HG03342 (cell line): ENCODE results near the gene FSD1.
"Not testable (repeated sequence)": the region's sequence is repeated elsewhere in the genome, so short reads cannot be mapped to it uniquely, and the experiment has no call there.

ENCODE experiments used
- ATAC-seq: cut with Tn5 transposase; IDR thresholded peaks from one replicate; pipeline ENCODE4 v1.9.1; 2021; ENCODE audit warnings: mild to moderate bottlenecking, moderate library complexity; ENCODE audit not compliant: unreplicated experiment

Gene FSD1

DNA sequence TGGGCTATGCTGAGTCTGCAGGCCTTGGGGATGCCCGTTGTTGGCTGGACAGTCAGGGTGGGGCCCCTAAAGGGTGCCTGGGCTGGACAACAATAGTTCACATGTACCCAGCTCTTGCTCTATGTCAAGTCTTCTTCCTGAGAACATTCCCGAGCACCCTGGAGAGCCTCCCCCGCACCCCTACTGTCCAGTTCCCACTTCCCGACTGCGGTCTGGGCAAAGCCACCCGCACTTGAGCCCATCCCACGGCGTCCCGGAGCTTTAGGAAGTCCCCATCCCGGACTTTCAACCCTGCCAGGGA lies 37.9 kb downstream of the FSD1 start:
- no peak for ATAC-seq

DNA sequence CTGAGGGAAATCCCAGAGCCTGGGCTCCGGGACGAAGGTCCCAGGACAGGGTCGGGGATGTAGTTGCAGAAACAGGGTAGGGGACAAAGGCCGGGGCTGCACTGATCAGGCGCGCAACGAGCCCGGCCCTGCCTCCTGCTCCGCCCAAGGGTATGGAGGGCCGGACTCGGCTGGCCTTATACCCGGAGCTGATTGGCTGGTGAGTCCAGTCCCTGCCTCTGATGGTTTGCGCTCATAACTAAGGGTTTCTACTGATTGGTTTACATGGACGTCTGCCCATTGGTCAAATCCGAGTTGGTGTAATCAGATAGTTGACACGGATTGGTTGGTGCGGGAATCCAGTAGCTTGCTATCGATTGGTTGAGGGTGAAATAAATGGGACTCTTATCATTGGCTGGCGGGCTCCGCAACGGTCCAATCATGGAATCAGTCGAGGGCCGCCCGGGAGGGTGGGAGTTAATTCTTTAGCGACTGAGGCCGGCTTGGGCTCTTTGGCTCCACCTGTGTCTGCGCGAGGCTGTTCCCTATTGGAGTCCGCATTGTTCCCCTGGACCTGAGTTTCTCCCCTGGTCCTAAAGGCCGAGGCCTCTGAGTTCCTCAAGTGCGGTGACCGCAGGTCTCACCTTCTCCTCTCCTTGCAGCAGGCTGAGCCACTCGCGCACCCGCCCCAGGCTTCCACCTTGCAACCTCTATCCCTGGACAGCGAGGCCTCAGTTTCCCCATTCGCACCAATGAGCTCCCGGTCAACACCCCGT lies 38.4 kb downstream of the FSD1 start:
- peak; percentile 88 for ATAC-seq

GRCh38 chr19:4343370-4344307 lies 39.2 kb downstream of the FSD1 start, which contains the start of gene MPND:
Gene MPND (plus strand): TSS chr19:4343562. CDS start chr19:4343594, 32 bp downstream.
- peak; percentile 48 for ATAC-seq

DNA sequence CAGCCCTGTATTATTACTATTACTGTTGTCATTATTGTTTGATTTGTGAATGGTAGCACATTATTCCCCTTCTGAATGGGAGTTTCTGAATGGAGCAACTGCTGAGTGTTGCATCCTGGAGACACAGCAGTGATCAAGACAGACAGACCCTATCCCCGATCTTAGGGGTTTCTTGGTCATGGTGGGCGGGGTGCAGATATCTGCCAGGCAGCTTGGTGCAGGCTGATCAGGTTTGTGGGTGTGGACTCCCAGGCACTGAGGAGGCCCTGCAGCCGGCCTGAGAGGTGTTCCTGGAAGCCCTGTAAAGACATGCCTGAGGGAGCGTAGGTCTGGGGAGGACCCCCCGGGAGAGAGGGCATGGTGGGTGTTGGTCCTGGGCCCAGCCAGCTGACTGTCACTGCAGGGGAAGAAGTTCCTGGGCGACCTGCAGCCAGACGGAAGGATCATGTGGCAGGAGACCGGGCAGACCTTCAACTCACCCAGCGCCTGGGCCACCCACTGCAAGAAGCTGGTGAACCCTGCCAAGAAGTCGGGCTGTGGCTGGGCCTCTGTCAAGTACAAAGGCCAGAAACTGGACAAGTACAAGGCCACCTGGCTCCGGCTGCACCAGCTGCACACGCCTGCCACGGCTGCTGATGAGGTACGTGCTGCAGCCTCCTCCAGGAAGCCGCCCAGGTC lies 41.1 kb downstream of the FSD1 start:
- ATAC-seq = no peak

GRCh38 chr19:4346020-4346383 lies 41.6 kb downstream of the FSD1 start:
- no peak for ATAC-seq

- ATAC-seq = no peak
These were observed 43.1 kb downstream of the FSD1 start for GRCh38 chr19:4347521-4347920.

- not testable (repeated sequence) for ATAC-seq
These were observed 44.8 kb downstream of the FSD1 start for GRCh38 chr19:4349225-4349624.

- no peak for ATAC-seq
These were observed 45.7 kb downstream of the FSD1 start for GRCh38 chr19:4350111-4350510.

- ATAC-seq = no peak
These were observed 46.3 kb downstream of the FSD1 start for GRCh38 chr19:4350726-4351125.

DNA sequence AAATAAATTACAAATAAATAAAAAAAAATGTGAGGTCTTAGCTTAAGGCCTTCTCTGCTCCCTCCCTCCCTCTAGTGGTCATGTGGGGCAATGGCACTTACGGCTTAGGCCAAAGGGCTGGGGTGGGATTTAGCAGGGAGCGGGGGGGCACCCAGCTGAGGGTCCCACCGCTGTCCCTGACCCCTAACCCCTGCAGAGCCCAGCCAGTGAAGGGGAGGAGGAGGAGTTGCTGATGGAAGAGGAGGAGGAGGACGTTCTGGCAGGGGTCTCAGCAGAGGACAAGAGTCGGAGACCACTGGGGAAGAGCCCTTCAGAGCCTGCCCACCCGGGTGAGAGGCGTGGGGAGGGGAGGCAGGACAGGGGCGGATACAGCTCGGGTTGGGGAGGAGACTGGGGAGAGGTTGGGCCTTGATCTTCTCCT lies 48.3 kb downstream of the FSD1 start:
- no peak for ATAC-seq

GRCh38 chr19:4354282-4354681 lies 49.9 kb downstream of the FSD1 start:
- ATAC-seq = no peak

DNA sequence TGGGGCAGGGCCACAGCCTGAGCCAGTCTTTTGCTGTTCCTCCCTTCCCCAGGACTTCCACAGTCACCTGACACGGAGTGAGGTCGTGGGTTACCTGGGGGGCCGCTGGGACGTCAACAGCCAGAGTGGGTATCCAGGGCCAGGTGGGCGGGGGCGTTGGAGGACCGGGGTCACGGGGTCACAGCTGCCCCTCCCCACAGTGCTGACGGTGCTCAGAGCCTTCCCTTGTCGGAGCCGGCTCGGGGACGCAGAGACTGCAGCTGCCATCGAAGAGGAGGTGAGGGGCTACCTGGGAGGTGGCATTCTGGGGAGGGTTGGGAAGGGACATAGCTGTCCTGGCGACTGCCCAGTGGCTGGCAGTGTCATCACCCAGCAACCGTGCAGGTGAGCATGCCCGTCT lies 50.5 kb downstream of the FSD1 start:
- ATAC-seq = no peak

- no peak for ATAC-seq
These were observed 52.8 kb downstream of the FSD1 start for GRCh38 chr19:4357095-4357797.

DNA sequence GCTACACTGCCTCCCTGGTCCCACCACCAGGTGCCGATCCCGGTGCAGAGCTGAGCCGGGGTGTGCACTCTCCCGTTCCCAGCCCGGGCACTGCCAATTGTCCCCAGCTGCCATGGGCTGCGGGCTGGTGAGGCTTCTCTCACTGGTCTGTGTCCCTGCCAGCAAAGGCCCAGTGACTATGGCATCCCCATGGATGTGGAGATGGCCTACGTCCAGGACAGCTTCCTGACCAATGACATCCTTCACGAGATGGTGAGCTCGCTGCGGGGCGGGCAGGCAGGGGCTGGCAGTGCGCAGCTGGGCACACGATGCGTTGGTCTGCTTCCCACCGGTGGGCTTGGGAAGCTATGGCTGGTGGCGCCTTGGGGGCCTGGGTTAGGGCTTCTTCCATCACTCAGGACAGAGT lies 53.5 kb downstream of the FSD1 start:
- ATAC-seq = no peak

DNA sequence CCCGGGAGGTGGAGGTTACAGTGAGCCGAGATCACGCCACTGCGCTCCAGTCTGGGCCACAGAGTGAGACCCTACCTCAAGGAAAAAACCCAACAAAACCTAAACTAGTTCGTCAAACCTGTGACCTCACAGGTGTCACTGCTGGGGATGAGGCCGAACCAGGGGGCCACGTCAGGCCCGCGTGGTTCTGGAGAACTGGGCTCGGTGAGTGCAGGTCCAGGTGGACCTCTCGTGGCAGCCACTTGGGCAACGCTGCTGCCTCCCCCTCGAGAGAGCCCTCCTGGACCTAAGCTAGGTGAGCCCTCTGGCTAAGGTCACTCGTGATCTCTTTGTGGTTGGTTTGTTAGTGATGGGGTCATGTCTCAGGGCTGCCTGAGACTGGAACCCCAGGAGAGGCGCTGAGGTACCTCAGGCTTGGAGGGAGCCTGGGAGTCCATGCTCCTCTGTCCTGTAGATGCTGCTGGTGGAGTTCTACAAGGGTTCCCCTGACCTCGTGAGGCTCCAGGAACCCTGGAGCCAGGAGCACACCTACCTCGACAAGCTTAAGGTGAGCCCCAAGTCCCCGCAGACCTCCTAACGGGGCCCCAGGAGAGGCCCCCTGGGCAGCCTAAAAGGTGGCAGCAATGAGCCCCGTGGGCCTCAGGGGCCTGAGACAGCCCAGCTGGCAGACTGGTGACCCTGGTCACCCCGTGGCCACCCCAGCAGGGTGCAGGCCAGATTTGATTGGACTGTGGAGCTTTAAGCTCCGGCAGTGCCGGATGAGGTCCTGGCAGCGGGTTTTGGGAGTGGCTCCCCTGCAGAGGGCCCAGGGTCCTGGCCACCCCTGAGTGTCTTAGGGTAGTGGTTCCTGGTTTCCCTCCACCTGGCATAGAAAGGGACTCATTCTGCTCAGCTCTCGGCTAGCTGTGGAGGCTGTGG lies 54.6 kb downstream of the FSD1 start:
- no peak for ATAC-seq

DNA sequence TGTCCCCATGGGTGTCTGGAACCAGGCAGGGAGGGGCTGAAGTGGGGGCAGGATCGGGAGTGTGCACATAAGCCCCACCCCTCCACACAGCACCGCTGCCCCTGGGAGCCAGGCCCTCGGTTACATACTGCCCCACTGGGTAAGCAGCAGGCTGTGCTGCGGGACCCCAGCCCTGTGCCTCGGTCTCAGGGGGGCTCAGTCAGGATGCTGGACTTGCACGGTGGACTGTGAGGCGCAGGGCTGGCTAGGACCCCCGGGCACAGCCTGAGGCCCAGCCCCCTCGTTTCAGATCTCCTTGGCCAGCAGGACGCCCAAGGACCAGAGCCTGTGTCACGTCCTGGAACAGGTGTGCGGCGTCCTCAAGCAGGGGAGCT lies 55.2 kb downstream of the FSD1 start:
- ATAC-seq = no peak

DNA sequence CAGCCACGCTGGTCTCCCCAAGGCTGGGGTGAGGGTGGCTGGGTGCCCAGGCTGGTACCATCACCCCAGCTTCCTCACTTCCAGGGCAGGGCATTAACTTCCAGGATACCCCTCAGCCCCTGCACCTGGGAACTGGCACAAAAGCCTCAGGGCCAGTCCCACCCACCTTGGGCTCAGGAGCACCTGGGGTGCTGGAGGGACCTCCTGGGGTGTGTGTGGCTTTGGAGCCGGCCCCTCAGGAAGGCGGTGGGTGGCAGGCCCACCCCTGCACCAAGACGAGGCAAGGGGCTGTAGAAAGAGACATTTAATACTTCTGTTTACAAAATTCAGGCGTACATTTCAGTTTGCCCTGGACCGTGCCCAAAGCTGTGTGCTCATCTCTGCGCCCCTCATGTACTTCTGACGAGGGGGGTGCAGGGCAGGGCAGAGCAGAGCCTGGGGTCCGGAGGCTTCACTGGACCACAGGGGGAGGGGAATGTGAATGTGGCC lies 55.7 kb downstream of the FSD1 start:
- no peak for ATAC-seq

- ATAC-seq = no peak
These were observed 56.3 kb downstream of the FSD1 start for GRCh38 chr19:4360641-4361151.

DNA sequence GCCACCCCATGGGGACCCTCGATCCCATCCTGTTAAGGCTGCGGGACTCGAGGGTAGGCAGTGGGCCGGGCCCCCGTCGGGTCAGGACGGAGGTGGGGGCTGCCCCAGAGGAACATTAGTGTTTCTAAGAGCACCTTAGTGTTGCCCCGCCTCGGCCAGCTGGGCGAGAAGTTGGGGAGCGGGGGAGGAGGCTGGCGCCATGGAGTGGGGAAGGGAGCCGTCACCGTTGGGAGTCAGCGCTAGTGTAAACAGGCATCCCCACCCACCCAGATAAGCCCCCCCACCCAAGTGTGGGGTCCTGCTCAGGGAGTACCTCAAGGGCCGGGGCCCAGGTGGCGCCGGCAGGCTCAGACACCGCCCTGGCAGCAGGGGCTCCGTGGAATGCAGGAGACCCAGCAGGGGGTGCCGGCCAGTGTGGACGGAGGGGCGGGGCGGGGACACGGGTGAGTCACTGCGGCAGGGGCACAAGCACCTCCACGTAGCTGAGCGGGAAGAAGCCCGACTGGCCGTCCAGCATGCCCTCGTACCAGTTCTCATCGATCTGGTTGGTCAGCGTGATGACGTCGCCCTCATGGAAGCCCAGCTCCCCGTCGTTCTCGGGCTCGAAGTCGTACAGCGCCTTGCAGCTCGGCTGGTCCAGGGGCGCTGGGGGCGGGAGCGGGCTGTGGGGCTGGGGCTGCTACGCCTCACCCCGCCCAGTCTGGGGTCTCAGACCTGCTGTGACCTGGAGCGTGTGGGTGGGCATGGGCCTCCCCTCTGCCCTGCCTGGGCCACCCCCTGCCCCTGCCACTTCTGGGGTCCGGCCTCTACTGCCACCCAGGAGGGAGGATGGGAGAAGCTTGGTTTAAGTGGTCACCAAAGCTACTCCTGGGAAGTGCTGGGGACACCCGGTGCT lies 57.0 kb downstream of the FSD1 start:
- ATAC-seq = no peak
